Activated naive CD4-positive, alpha-beta T cell treated with anti-CD3 and anti-CD28 coated beads, Interleukin-2, amount 50 U/mL, for 16 hours (primary cell): ENCODE measurements around the gene RGS10.
"Not testable (repeated sequence)": the region's sequence is repeated elsewhere in the genome, so short reads cannot be mapped to it uniquely, and the experiment has no call there.

Experiments
- DNase-seq: peaks from one replicate; pipeline ENCODE4 v3.0.0-alpha.2; 2020

The RGS10 gene

DNA sequence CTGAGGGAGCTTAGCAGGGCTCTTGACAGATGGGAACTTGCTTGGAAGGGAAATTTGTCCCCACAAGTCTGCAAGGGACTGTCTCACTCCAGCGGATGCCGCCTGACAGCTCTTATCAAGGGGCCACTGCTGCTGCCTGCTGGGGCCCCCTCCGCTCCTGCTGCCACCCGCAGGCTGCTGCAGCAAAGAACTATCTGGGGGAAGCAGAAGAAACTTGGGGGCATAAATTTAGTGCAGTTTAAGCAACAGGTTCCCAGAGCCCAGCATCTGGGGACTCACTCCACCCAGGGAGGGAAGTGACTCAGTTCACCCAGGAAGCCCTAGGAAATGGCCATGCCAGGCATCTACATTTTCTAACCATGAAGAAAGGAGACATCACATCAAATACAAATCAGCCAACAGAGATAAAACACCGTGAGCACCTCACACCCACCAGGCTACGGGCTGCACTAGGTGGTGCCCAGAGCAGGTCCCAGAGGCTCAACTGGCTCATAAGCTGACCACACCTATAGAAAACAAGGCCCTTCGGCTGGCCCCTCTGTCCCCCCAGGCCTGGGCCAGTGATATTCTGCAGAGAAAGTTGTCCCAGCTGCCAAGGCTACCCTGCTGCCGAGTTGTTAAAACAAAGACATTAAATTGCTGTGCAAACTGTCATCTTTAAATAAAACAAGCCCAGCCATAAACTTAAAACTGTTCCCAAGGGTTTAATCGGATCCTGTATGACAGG, 3.7 kb downstream of the RGS10 start:
- DNase-seq = peak; percentile 34

DNA sequence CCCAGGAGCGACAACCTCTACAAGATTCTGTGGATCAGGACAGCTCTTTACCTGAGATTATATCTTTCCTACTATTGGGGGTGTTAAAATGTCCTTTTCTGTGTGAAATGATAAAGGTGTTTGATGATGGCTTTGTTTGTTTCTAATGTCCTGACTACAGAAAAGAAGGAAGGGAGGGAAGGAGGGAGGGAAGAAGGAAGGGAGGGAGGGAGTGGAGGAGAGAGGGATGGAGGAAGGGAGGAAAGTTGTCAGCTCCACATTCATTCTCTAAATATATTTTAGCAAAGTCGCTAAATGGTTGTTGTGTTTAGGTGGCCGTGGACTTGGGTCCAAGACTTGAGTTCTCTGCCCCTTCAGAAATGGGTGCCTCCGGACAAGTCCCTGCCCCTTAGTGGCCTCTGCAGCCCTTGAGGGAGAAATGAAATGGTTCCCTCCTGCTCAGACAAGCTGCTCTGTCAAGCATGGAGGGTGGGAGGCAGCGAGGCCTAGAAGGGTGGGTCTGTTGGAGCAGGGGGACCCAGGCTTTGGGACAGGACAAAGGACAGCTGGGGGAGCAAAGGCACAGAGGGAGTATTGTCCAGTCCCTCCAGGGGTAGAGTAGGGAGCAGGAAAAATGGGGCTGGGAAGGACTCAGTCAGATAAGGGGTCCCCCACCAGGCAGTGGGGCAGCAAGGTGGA, 4.4 kb downstream of the RGS10 start:
- no peak for DNase-seq

DNA sequence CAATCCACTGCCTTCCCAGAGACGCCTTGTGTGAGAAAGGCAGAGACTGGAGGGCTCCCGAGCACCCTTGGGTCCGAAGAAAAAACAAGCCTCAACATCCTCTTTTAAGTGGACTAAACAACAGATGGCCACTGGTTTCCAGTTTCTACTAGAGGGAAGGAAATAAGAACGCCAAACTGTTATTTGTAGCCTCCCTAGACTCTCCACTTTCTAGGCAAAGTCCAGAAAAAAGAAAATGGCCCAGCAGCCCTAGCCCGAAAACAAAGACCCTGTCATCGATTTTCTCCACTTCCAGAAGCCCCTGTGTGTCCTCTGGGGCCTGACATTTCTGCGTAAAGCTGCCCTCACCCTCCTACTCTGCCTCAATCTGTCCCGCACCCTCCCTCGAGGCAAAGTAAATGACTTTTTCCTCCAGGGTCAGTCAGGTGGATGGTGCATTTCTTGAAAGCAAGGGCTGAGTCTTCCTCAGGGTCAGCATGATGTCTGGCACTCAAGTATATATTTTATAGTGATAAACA, 6.0 kb downstream of the RGS10 start:
- DNase-seq = no peak

GRCh38 chr10:119535837-119536507, 6.5 kb downstream of the RGS10 start:
- DNase-seq = no peak

- no peak for DNase-seq
Measured at GRCh38 chr10:119535305-119535704, 7.2 kb downstream of the RGS10 start.

- no peak for DNase-seq
Measured at GRCh38 chr10:119533473-119533872, 9.0 kb downstream of the RGS10 start.

GRCh38 chr10:119532791-119533190, 9.7 kb downstream of the RGS10 start:
- DNase-seq = not testable (repeated sequence)

DNA sequence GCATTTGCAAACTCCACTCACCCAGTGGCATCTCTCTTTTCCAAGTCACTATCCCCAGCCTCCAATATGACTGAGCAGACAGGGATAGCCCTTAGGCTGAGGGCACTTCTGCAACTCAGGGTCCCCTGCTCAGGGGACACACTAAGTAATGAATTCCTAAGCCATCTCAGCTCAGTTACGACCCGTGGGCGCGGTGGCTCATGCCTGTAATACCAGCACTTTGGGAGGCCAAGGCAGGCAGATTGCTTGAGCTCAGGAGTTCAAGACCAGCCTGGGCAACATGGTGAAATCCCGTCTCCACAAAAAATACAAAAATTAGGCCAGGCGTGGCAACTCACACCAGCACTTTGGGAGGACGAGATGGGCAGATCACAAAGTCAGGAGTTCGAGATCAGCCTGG, 10.3 kb downstream of the RGS10 start:
- not testable (repeated sequence) for DNase-seq

- no peak for DNase-seq
Measured at GRCh38 chr10:119531067-119531466, 11.5 kb downstream of the RGS10 start.

DNA sequence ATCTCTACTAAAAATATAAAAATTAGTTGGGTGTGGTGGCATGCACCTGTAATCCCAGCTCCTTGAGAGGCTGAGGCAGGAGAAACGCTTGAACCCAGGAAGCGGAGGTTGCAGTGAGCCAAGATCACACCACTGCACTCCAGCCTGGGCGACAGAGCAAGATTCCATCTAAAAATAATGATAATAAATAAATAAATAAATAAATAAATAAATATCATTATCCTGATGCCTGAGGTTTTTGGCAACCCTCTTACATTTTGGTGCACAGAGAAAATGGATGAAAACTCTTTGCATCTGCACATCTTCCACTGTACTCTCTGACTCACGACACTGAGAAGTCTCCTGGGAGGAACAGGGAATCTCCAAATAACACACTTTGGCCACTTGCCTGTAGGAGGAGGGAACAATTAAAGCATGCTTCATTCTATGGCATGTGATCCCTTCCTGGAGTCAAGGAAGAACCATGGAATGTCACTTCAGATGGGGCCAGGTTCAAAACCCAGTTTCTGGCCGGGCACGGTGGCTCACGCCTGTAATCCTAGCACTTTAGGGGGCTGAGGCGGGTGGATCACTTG, 13.8 kb downstream of the RGS10 start:
- not testable (repeated sequence) for DNase-seq

GRCh38 chr10:119526621-119527592, 15.6 kb downstream of the RGS10 start:
- no peak for DNase-seq

GRCh38 chr10:119526149-119526548, 16.4 kb downstream of the RGS10 start:
- no peak for DNase-seq

DNA sequence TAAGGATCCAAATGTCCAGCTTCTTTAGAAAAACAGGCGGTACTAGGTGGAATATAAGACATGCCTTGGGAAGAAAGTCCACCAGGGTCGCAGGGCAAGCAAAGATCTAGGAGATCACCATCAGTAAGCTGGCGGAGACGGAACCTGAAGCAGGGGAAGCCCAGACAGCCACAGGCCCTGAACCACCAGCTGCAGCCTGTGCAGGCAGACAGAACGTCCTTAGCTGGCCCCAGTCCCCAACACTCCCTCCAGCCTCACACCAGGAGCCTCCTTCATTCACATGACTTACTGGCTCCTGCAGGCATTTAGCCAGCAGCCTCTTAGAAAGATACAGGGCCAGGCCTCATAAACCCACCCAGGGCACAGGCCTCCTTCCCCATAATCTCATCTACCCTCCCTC, 17.4 kb downstream of the RGS10 start:
- DNase-seq = no peak

DNA sequence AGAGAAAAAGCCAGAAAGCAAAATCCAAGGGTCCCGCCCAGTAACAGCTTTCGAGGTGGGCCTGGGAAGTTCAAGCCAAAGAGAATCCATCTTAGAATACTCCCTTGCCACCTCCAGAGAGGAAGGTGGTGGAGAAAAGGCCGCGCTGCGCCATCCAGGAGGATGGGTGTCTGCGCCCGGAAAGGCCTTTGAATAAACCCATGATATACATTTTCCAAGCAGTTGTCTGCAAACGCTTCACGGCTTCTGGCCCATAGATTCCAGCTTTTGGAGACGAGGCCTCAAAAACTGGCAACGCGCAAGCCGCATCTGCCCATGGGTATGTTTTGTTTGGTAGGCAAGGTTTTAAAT, 17.8 kb downstream of the RGS10 start:
- DNase-seq = no peak

DNA sequence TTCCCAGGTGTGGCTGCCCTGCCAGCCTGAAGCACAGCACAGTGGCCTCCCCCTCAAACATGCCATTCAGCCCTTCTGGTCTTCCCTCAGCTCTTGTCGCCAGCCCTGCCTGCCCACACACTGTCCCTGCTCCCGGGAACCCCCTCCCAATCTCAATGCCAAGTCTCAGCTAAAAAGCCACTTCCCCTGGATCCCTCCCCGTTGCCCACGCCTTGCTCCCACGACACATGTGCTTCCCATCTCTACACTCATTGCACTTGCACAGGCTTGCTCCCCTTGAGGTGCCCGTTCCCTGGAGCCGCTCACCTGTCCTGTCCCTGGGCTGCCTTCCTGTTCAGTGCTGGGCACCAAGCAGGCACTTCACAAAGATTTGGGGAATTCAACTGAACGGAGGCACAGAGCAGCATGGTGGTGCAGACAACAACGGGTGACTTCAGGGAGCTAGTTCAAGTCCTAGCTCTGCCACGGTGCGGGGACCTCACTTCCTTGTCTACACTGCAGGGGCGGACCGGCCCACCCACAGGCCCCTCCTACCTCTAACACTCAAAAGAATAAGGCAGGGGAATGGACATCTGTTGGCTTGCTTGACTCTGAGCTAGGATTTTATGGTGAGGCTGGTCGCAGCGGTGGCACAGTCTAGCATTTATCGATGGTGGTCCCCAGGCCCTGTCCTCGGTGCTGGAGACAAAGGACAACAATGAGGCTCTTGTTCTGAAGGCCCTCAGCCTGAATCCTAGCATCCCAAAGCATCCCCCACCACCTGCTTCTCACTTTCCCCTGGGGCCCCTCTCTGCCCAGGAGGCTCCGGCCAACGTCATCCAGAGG, 18.4 kb downstream of the RGS10 start:
- DNase-seq = no peak

GRCh38 chr10:119522747-119523426, 19.6 kb downstream of the RGS10 start:
- DNase-seq = no peak

- no peak for DNase-seq
Measured at GRCh38 chr10:119521443-119522204, 20.9 kb downstream of the RGS10 start.

DNA sequence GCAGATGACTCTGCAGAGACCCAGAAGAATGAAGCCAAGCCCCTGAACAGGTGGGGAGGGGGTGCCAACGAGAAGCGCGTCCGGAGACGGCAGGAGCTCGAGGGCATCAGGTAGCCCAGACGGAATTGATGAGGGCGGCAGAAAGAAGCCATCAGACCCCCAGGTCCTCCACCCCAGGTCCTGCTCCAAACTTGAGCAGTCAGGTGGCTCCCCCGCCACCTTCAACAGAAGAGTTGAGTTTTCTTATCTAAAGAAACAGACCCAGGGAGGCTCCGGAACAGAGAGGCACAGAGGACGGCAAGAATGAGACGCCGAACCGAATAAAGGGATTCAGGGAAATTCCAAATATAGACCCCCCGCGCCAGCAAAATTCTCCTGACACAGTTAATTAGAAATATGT, 22.2 kb downstream of the RGS10 start:
- no peak for DNase-seq

DNA sequence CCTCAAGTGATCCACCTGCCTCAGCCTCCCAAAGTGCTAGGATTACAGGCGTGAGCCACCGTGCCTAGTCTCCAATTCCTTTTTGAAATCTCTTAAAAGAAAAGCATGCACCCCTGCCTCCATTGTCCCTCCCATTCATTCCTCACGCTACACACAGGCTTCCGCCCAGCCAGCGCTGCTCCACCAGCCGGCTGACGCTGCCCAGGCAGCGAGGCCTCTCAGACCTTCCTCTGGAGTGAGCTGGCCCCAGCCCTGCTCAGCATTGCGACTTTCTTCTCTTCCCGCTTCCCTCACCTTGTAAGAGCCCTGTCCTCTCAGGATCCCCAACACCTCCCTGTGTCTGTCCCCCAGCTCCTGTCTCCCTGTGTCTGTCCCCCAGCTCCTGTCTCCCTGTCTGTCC, 23.6 kb downstream of the RGS10 start:
- DNase-seq = no peak

GRCh38 chr10:119518176-119518575, 24.3 kb downstream of the RGS10 start:
- DNase-seq = no peak
